Astrocyte (in vitro differentiated cells and primary cell): ENCODE measurements around the gene ITPRID1. TPM values are rescaled to one million over a fixed set of nuclear protein-coding genes. Genes with fewer than 3 reads are reported as not detected.

Source experiments
- DNase-seq: peaks from one replicate; pipeline ENCODE4 v3.0.0-alpha.2; 2010; ENCODE audit warnings: low read depth
- FAIRE-seq: peaks from 2 replicates; lab custom pipeline; 2011; peaks lifted over from hg19 to GRCh38; lab: Jason Lieb, UNC
- H2AFZ ChIP-seq: 2 replicates; pipeline ENCODE4 v1.6.0; 2012; ENCODE audit warnings: low read depth, low read length, inconsistent platforms
- H3K27ac ChIP-seq: 2 replicates; pipeline ENCODE4 v1.5.1; 2011; ENCODE audit warnings: low read depth, low read length, inconsistent platforms
- H3K27me3 ChIP-seq: 2 replicates; pipeline ENCODE4 v1.6.0; 2011; ENCODE audit warnings: low read length, inconsistent platforms; ENCODE audit not compliant: insufficient read depth
- H3K36me3 ChIP-seq: 2 replicates; pipeline ENCODE4 v1.5.1; 2011; ENCODE audit warnings: low read length, inconsistent platforms; ENCODE audit not compliant: insufficient read depth
- H3K4me1 ChIP-seq: 2 replicates; pipeline ENCODE4 v1.5.1; 2011; ENCODE audit warnings: low read length, inconsistent platforms; ENCODE audit not compliant: insufficient read depth
- H3K4me2 ChIP-seq: 2 replicates; pipeline ENCODE4 v1.6.0; 2012; ENCODE audit warnings: low read length, inconsistent platforms
- H3K4me3 ChIP-seq: 2 replicates; pipeline ENCODE4 v1.5.1; 2011; ENCODE audit warnings: low read depth, mild to moderate bottlenecking, low read length, inconsistent platforms; ENCODE audit not compliant: insufficient read depth
- H3K79me2 ChIP-seq: 2 replicates; pipeline ENCODE4 v1.6.0; 2012; ENCODE audit warnings: mild to moderate bottlenecking, low read length, inconsistent platforms; ENCODE audit not compliant: insufficient read depth
- H3K9ac ChIP-seq: 2 replicates; pipeline ENCODE4 v1.6.0; 2012; ENCODE audit warnings: mild to moderate bottlenecking, low read length, inconsistent platforms
- H3K9me3 ChIP-seq: 2 replicates; pipeline ENCODE4 v1.5.1; 2012; ENCODE audit warnings: low read depth, mild to moderate bottlenecking, low read length, inconsistent platforms; ENCODE audit not compliant: insufficient read depth
- H4K20me1 ChIP-seq: 2 replicates; pipeline ENCODE4 v1.6.0; 2012; ENCODE audit warnings: low read length, inconsistent platforms; ENCODE audit not compliant: insufficient read depth
- H3K27ac Mint-ChIP-seq: one replicate; pipeline ENCODE4 v1.8.0; 2021; ENCODE audit warnings: mild to moderate bottlenecking, mixed read lengths; ENCODE audit not compliant: unreplicated experiment
- H3K27me3 Mint-ChIP-seq: one replicate; pipeline ENCODE4 v1.8.0; 2021; ENCODE audit warnings: low read depth, mixed read lengths; ENCODE audit not compliant: unreplicated experiment
- H3K36me3 Mint-ChIP-seq: one replicate; pipeline ENCODE4 v1.8.0; 2021; ENCODE audit warnings: low read depth, mixed read lengths; ENCODE audit not compliant: unreplicated experiment
- H3K4me1 Mint-ChIP-seq: one replicate; pipeline ENCODE4 v1.8.0; 2021; ENCODE audit warnings: low read depth, mixed read lengths; ENCODE audit not compliant: unreplicated experiment
- H3K4me3 Mint-ChIP-seq: one replicate; pipeline ENCODE4 v1.8.0; 2021; ENCODE audit warnings: mild to moderate bottlenecking, moderate library complexity, mixed read lengths; ENCODE audit not compliant: unreplicated experiment
- H3K9me3 Mint-ChIP-seq: one replicate; pipeline ENCODE4 v1.8.0; 2021; ENCODE audit warnings: mild to moderate bottlenecking, mixed read lengths; ENCODE audit not compliant: unreplicated experiment
- EZH2 ChIP-seq: IDR thresholded peaks from 2 replicates; pipeline ENCODE4 v1.6.1; 2012; ENCODE audit warnings: mild to moderate bottlenecking, low read length, inconsistent platforms; ENCODE audit not compliant: insufficient read depth
- total RNA-seq: library from RNA; stranded (reverse); gene quantifications from 2 replicates; pipeline ENCODE4 v1.2.1, GENCODE V29; 2021
- TF ChIP-seq, protein P1 (sequence below): IDR thresholded peaks from 2 replicates; pipeline ENCODE4 v1.5.1; 2011; ENCODE audit warnings: low read depth, mild to moderate bottlenecking, inconsistent platforms, low read length, moderate library complexity; ENCODE audit not compliant: insufficient read depth

The ITPRID1 gene
- total RNA-seq, 1 donor from 2014 or later: not detected

GRCh38 chr7:31517513-31517912 lies 3.6 kb downstream of the ITPRID1 start:
- H4K20me1 ChIP-seq: no peaks in the 10 kb centered on the region
- Mint-ChIP-seq H3K27me3 (no peaks in the 10 kb centered on the region), H3K4me1 (no peaks in the 10 kb centered on the region), H3K4me3 (no peak overlapping the region), H3K9me3 (peaks cover 2% of the 10 kb centered on the region), H3K27ac (no peak overlapping the region), H3K36me3 (no peaks in the 10 kb centered on the region)
- no peaks in the 10 kb centered on the region for H3K4me1 ChIP-seq
- no peaks in the 10 kb centered on the region for H3K27me3 ChIP-seq
- no peak for TF ChIP-seq EZH2
- TF ChIP-seq, protein P1, sequence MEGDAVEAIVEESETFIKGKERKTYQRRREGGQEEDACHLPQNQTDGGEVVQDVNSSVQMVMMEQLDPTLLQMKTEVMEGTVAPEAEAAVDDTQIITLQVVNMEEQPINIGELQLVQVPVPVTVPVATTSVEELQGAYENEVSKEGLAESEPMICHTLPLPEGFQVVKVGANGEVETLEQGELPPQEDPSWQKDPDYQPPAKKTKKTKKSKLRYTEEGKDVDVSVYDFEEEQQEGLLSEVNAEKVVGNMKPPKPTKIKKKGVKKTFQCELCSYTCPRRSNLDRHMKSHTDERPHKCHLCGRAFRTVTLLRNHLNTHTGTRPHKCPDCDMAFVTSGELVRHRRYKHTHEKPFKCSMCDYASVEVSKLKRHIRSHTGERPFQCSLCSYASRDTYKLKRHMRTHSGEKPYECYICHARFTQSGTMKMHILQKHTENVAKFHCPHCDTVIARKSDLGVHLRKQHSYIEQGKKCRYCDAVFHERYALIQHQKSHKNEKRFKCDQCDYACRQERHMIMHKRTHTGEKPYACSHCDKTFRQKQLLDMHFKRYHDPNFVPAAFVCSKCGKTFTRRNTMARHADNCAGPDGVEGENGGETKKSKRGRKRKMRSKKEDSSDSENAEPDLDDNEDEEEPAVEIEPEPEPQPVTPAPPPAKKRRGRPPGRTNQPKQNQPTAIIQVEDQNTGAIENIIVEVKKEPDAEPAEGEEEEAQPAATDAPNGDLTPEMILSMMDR: no peak
- H3K4me2 ChIP-seq: no peak overlapping the region
- no peaks in the 10 kb centered on the region for H3K79me2 ChIP-seq
- H2AFZ ChIP-seq: no peak overlapping the region
- no peak overlapping the region for H3K27ac ChIP-seq
- no peaks in the 10 kb centered on the region for H3K9me3 ChIP-seq
- no peak overlapping the region for H3K4me3 ChIP-seq
- FAIRE-seq: no peak
- no peak for DNase-seq
- no peak overlapping the region for H3K9ac ChIP-seq
- no peaks in the 10 kb centered on the region for H3K36me3 ChIP-seq

GRCh38 chr7:31518766-31519165 lies 4.9 kb downstream of the ITPRID1 start:
- H3K9me3 Mint-ChIP-seq: peaks cover 2% of the 10 kb centered on the region

GRCh38 chr7:31521336-31522010 lies 7.6 kb downstream of the ITPRID1 start:
- H3K36me3 ChIP-seq: no peaks in the 10 kb centered on the region
- no peak for TF ChIP-seq EZH2
- TF ChIP-seq, protein P1: no peak
- no peak for DNase-seq
- H3K9me3 ChIP-seq: no peaks in the 10 kb centered on the region
- Mint-ChIP-seq H3K4me1 (no peaks in the 10 kb centered on the region), H3K36me3 (no peaks in the 10 kb centered on the region), H3K4me3 (no peak overlapping the region), H3K9me3 (peaks cover 2% of the 10 kb centered on the region), H3K27me3 (no peaks in the 10 kb centered on the region), H3K27ac (no peak overlapping the region)
- H3K27me3 ChIP-seq: no peaks in the 10 kb centered on the region
- H3K4me3 ChIP-seq: no peak overlapping the region
- no peak overlapping the region for H3K27ac ChIP-seq
- no peak overlapping the region for H3K9ac ChIP-seq
- H3K4me1 ChIP-seq: no peaks in the 10 kb centered on the region
- no peaks in the 10 kb centered on the region for H4K20me1 ChIP-seq
- H3K79me2 ChIP-seq: no peaks in the 10 kb centered on the region
- FAIRE-seq: no peak
- H3K4me2 ChIP-seq: no peak overlapping the region
- no peak overlapping the region for H2AFZ ChIP-seq

More at GRCh38 chr7:31518766-31519165, 4.9 kb downstream of the ITPRID1 start:
- FAIRE-seq (no peak), DNase-seq (no peak)
- no peaks in the 10 kb centered on the region for H3K27me3 Mint-ChIP-seq
- H3K4me3 Mint-ChIP-seq: no peak overlapping the region
- Histone ChIP-seq H3K4me2 (no peak overlapping the region), H2AFZ (no peak overlapping the region), H3K27ac (no peak overlapping the region), H3K79me2 (no peaks in the 10 kb centered on the region), H3K36me3 (no peaks in the 10 kb centered on the region), H3K27me3 (no peaks in the 10 kb centered on the region), H3K4me1 (no peaks in the 10 kb centered on the region), H3K4me3 (no peak overlapping the region), H3K9ac (no peak overlapping the region), H3K9me3 (no peaks in the 10 kb centered on the region), H4K20me1 (no peaks in the 10 kb centered on the region)
- H3K27ac Mint-ChIP-seq: no peak overlapping the region
- no peak for TF ChIP-seq EZH2
- TF ChIP-seq, protein P1: no peak
- H3K36me3 Mint-ChIP-seq: no peaks in the 10 kb centered on the region
- H3K4me1 Mint-ChIP-seq: no peaks in the 10 kb centered on the region
